HepG2 (cell line): ENCODE measurements around the gene ZNF512B. TPM values are rescaled to one million over a fixed set of nuclear protein-coding genes. Genes with fewer than 3 reads are reported as not detected.
A peak's percentile ranks its signal among the peaks of the same experiment; 100 is the strongest.

Experiments used
- ATM ChIP-seq: fragments of 450-650 bp; IDR thresholded peaks from 2 replicates; pipeline ENCODE4 v1.7.1; 2017; ENCODE audit warnings: mild to moderate bottlenecking, borderline replicate concordance
- BHLHE40 ChIP-seq: IDR thresholded peaks from 2 replicates; pipeline ENCODE4 v1.6.1; 2011; ENCODE audit warnings: low read length, improper control_type of control experiment
- FOSL2 ChIP-seq: sonication (generic); formaldehyde crosslinking; IDR thresholded peaks from 2 replicates; pipeline ENCODE4 v1.4.0; 2020; ENCODE audit warnings: missing genetic modification reagents
- FOXP1 ChIP-seq, 2 experiments: fragments of 450-650 bp in 1 of 2; IDR thresholded peaks; 2 replicates each; pipeline ENCODE4 v1.6.1; 2017 to 2018; ENCODE audit warnings: antibody characterized with exemption in 1 of 2
- GATA4 ChIP-seq: sonication (generic); IDR thresholded peaks from 2 replicates; pipeline ENCODE4 v1.6.1; 2016; ENCODE audit warnings: antibody characterized with exemption, low read depth, borderline replicate concordance
- GTF2F1 ChIP-seq: fragments of 150-350 bp; IDR thresholded peaks from 2 replicates; pipeline ENCODE4 v1.6.1; 2014; ENCODE audit warnings: low read length
- IRX3 ChIP-seq: sonication (generic); formaldehyde crosslinking; IDR thresholded peaks from 2 replicates; pipeline ENCODE4 v1.8.1; 2023; ENCODE audit warnings: mild to moderate bottlenecking, low read depth, missing genetic modification reagents, borderline replicate concordance
- MEIS2 ChIP-seq: sonication (generic); formaldehyde crosslinking; IDR thresholded peaks from 2 replicates; pipeline ENCODE4 v1.9.0; 2021; ENCODE audit warnings: mild to moderate bottlenecking, missing genetic modification reagents
- MXI1 ChIP-seq: IDR thresholded peaks from 3 replicates; pipeline ENCODE4 v1.6.1; 2012; ENCODE audit warnings: low read depth, low read length, inconsistent platforms, borderline replicate concordance
- NFE2L2 ChIP-seq: fragments of 150-350 bp; IDR thresholded peaks from 2 replicates; pipeline ENCODE4 v1.6.1; 2014; ENCODE audit warnings: low read length
- NFYC ChIP-seq: IDR thresholded peaks from 2 replicates; pipeline ENCODE4 v1.6.1; 2016; ENCODE audit warnings: missing genetic modification reagents, missing compliant biosample characterization
- NPAS2 ChIP-seq: sonication (generic); formaldehyde crosslinking; IDR thresholded peaks from 2 replicates; pipeline ENCODE4 v1.8.0; 2022; ENCODE audit warnings: mild to moderate bottlenecking, missing genetic modification reagents, borderline replicate concordance
- PRPF4 ChIP-seq: fragments of 200-400 bp; formaldehyde crosslinking; IDR thresholded peaks from 2 replicates; pipeline ENCODE4 v1.6.1; 2016; ENCODE audit warnings: low read length, low read depth; ENCODE audit not compliant: poor library complexity, severe bottlenecking
- RFX5 ChIP-seq: IDR thresholded peaks from 2 replicates; pipeline ENCODE4 v1.6.1; 2011; ENCODE audit warnings: low read depth, low read length, improper control_type of control experiment
- RXRA ChIP-seq: sonication (generic); formaldehyde crosslinking; IDR thresholded peaks from 2 replicates; pipeline ENCODE4 v1.5.1; 2020; ENCODE audit warnings: missing genetic modification reagents
- SNAPC2 ChIP-seq: sonication (generic); formaldehyde crosslinking; IDR thresholded peaks from 2 replicates; pipeline ENCODE4 v1.8.1; 2022; ENCODE audit warnings: mild to moderate bottlenecking, missing genetic modification reagents
- TEAD2 ChIP-seq: sonication (generic); formaldehyde crosslinking; IDR thresholded peaks from 2 replicates; pipeline ENCODE4 v1.9.0; 2021; ENCODE audit warnings: missing genetic modification reagents
- YY1 ChIP-seq: IDR thresholded peaks from 2 replicates; pipeline ENCODE4 v1.6.1; 2011; ENCODE audit warnings: low read length, low read depth, moderate library complexity, mild to moderate bottlenecking; ENCODE audit not compliant: insufficient read depth, insufficient replicate concordance
- ZBTB7B ChIP-seq: sonication (generic); formaldehyde crosslinking; IDR thresholded peaks from 2 replicates; pipeline ENCODE4 v1.4.0; 2020; ENCODE audit warnings: missing genetic modification reagents
- ZFP36L2 ChIP-seq: sonication (generic); formaldehyde crosslinking; IDR thresholded peaks from 2 replicates; pipeline ENCODE4 v1.4.0; 2020; ENCODE audit warnings: missing genetic modification reagents
- ZNF3 ChIP-seq: IDR thresholded peaks from 2 replicates; pipeline ENCODE4 v1.7.0; 2017; ENCODE audit warnings: inconsistent platforms
- ZNF660 ChIP-seq: sonication (generic); formaldehyde crosslinking; IDR thresholded peaks from 2 replicates; pipeline ENCODE4 v1.5.1; 2020; ENCODE audit warnings: mild to moderate bottlenecking, low read depth, missing genetic modification reagents, borderline replicate concordance
- ZNF678 ChIP-seq: sonication (generic); formaldehyde crosslinking; IDR thresholded peaks from 2 replicates; pipeline ENCODE4 v1.4.0; 2020; ENCODE audit warnings: mild to moderate bottlenecking, missing genetic modification reagents
- ZSCAN20 ChIP-seq: sonication (generic); formaldehyde crosslinking; IDR thresholded peaks from 2 replicates; pipeline ENCODE4 v1.4.0; 2020; ENCODE audit warnings: missing genetic modification reagents, mild to moderate bottlenecking, borderline replicate concordance
- polyA plus RNA-seq, 8 experiments: library from polyadenylated mRNA; depleted of rRNA in 3 of 8; stranded (reverse) in 7 of 8; unstranded in 1 of 8; fragments of >200 nt; fragmentation: Illumina TruSeq in 4 of 8; extraction: Trizol in 4 of 8; gene quantifications; 2 replicates each; pipeline versions ENCODE4 v1.2.1 to v1.2.3, GENCODE V29; 2011 to 2016; ENCODE audit warnings: low read depth in 4 of 8, missing spikeins in 1 of 8, mixed read lengths in 1 of 8; ENCODE audit not compliant: insufficient read depth in 1 of 8
- total RNA-seq, 5 experiments: library from RNA; depleted of rRNA; stranded (reverse); fragments of >200 nt; fragmentation: Illumina TruSeq; extraction: Trizol; gene quantifications; 2 replicates each; pipeline ENCODE4 v1.2.3, GENCODE V29; 2016; ENCODE audit warnings: low read depth in 1 of 5
- TF ChIP-seq, protein P1 (sequence below): sonication (generic); formaldehyde crosslinking; IDR thresholded peaks from 2 replicates; pipeline ENCODE4 v1.4.0; 2020; ENCODE audit warnings: mild to moderate bottlenecking, missing genetic modification reagents
- TF ChIP-seq, protein P2 (sequence below): sonication (generic); formaldehyde crosslinking; IDR thresholded peaks from 2 replicates; pipeline ENCODE4 v1.4.0; 2020; ENCODE audit warnings: missing genetic modification reagents, borderline replicate concordance
- TF ChIP-seq, protein P3 (sequence below): sonication (generic); formaldehyde crosslinking; conservative IDR thresholded peaks from 2 replicates; pipeline ENCODE4 v1.8.0; 2022; ENCODE audit warnings: low read depth, missing genetic modification reagents
- TF ChIP-seq, protein P4 (sequence below): sonication (generic); formaldehyde crosslinking; IDR thresholded peaks from 2 replicates; pipeline ENCODE4 v1.4.0; 2020; ENCODE audit warnings: mild to moderate bottlenecking, low read depth, missing genetic modification reagents

ZNF512B gene
- total and polyA plus RNA-seq, 2 of the 13 experiments (the other 11 are each of a cell fraction or from before 2014, with no cell fraction given) = 11.5 to 30.6 TPM

DNA sequence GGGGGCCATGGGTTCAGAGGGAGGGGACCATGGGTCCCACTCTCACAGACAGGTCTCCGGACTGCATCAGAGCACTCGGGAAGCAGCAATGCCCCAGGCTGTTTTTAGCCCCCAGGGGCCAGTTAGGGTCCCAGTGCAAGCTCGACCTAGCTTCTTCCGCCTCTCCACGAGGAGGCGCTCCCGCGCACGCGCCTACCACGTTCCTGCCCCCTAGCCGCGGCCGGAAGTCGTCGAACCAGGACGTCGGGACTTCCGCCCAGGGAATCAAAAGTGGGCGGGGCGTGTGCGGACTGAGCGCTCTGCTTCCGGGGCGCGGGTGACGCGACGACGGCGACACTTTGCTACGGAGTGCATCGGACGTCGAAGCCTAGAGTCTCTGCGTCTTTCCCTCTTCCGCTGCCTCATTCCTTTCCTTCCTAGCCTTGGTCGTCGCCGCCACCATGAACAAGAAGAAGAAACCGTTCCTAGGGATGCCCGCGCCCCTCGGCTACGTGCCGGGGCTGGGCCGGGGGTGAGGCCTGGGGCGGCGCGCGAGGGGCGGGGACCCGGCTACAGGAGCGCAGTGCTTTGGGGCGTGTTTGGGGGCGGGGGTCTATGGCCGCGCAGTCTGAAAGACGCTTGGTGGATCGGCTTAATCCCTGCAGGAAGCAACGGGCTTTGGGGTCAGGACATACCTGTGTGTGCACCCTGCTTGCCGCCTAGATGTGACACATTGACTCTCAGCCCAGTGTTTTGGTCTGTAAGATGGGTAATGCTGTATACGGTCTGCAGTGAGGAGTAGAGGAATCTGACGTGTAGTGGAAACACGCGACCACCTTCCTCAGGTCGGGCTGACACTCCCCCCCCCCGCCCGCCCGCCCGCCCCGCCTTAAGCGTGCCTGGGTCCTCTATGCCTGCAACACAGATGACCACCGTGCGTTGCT, 11.3 kb upstream of the ZNF512B start, which contains the start of gene PRPF6 (continued):
- TF ChIP-seq FOSL2 = peak; percentile 84
- TF ChIP-seq YY1 = peak; percentile 75
- peak; percentile 94 for TF ChIP-seq RXRA
- no peak for TF ChIP-seq GTF2F1
- peak; percentile 71; the same call in 1 of the 2 replicates for TF ChIP-seq ZSCAN20 (CRISPR knock-in tag)
- no peak for TF ChIP-seq FOXP1 (IDR thresholded peaks at IDR 0.05)
- peak; percentile 72 for TF ChIP-seq FOXP1 (CRISPR knock-in tag; IDR thresholded peaks at IDR 0.05)
- TF ChIP-seq NPAS2 (CRISPR knock-in tag) = no peak
- no peak for TF ChIP-seq ZNF678 (CRISPR knock-in tag)
- peak; percentile 76; the same call in 1 of the 2 replicates for TF ChIP-seq ZFP36L2 (CRISPR knock-in tag)
- TF ChIP-seq IRX3 (CRISPR knock-in tag) = no peak
- no peak for TF ChIP-seq GATA4
- TF ChIP-seq, protein P1, sequence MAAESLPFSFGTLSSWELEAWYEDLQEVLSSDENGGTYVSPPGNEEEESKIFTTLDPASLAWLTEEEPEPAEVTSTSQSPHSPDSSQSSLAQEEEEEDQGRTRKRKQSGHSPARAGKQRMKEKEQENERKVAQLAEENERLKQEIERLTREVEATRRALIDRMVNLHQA = no peak
- peak; percentile 36; the same call in 1 of the 2 replicates for TF ChIP-seq RFX5
- 0 out of 2 replicates have a peak, but pooled peaks have one; percentile 55 for TF ChIP-seq ZNF3 (CRISPR knock-in tag)
- peak; percentile 98 for TF ChIP-seq ZBTB7B (CRISPR knock-in tag)
- TF ChIP-seq, protein P2, sequence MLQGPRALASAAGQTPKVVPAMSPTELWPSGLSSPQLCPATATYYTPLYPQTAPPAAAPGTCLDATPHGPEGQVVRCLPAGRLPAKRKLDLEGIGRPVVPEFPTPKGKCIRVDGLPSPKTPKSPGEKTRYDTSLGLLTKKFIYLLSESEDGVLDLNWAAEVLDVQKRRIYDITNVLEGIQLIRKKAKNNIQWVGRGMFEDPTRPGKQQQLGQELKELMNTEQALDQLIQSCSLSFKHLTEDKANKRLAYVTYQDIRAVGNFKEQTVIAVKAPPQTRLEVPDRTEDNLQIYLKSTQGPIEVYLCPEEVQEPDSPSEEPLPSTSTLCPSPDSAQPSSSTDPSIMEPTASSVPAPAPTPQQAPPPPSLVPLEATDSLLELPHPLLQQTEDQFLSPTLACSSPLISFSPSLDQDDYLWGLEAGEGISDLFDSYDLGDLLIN (CRISPR knock-in tag) = peak; percentile 82
- peak; percentile 65 for TF ChIP-seq BHLHE40
- TF ChIP-seq, protein P3, sequence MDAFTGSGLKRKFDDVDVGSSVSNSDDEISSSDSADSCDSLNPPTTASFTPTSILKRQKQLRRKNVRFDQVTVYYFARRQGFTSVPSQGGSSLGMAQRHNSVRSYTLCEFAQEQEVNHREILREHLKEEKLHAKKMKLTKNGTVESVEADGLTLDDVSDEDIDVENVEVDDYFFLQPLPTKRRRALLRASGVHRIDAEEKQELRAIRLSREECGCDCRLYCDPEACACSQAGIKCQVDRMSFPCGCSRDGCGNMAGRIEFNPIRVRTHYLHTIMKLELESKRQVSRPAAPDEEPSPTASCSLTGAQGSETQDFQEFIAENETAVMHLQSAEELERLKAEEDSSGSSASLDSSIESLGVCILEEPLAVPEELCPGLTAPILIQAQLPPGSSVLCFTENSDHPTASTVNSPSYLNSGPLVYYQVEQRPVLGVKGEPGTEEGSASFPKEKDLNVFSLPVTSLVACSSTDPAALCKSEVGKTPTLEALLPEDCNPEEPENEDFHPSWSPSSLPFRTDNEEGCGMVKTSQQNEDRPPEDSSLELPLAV = 0 out of 2 replicates have a peak, but pooled peaks have one; percentile 26
- no peak for TF ChIP-seq PRPF4
- TF ChIP-seq, protein P4, sequence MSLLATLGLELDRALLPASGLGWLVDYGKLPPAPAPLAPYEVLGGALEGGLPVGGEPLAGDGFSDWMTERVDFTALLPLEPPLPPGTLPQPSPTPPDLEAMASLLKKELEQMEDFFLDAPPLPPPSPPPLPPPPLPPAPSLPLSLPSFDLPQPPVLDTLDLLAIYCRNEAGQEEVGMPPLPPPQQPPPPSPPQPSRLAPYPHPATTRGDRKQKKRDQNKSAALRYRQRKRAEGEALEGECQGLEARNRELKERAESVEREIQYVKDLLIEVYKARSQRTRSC (CRISPR knock-in tag) = no peak; the same call in 1 of the 2 replicates
- no peak for TF ChIP-seq ZNF660 (CRISPR knock-in tag)
- TF ChIP-seq NFE2L2 = peak; percentile 21; the same call in 1 of the 2 replicates
- TF ChIP-seq NFYC (CRISPR knock-in tag) = peak; percentile 61
- peak; percentile 98 for TF ChIP-seq MXI1
- TF ChIP-seq SNAPC2 = peak; percentile 82; the same call in 1 of the 2 replicates
- peak; percentile 91; the same call in 1 of the 2 replicates for TF ChIP-seq MEIS2 (CRISPR knock-in tag)
- TF ChIP-seq TEAD2 (CRISPR knock-in tag) = no peak
- TF ChIP-seq ATM = no peak
